NCI-H2081 treated with DMSO at 0.1 percent for 48 hours (cell line): ENCODE data around the gene CCL18.
"Not testable (repeated sequence)": the region's sequence is repeated elsewhere in the genome, so short reads cannot be mapped to it uniquely, and the experiment has no call there.

Experiments
- DNase-seq: peaks from one replicate; lab custom pipeline; 2025; lab: John Stamatoyannopoulos, UW

The CCL18 gene

DNA sequence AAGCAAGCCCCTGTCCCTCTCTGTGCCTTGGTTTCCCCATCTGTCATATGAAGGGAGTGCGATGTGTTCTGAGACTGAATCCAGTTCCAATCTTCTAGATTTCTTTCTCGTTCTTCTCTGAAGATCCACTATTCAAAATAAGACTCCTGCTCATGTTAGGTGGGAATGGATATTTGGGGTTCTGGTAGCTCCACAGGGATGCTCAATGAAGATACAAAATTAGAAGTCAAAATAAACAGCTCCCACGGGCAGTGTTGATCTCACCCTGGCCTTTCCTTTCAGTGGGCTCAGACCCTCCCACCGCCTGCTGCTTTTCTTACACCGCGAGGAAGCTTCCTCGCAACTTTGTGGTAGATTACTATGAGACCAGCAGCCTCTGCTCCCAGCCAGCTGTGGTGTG lies 40.2 kb downstream of the CCL18 start:
- not testable (repeated sequence) for DNase-seq

DNA sequence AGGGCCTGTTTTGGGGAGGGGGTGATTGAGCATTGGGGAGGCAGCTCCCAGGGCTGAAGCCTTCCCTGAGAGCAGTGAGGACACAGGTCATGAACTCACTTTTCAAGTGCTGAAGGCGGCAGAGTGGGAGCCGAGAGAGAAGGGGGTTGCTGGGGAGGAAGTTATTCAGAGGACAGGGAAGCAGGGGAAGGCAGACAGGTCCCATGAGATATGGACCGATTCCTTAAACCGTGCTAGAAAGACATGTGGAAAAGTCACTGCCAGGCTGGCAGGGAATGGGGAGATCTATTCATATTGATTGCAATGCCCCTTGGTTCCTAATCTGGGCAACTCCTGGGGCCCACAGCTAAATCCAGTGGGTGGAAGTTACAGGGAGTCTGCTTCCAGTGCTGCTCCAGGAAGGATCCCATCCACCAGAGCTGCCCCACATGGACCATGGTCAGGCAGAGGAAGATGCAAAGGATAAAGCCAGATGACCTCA lies 40.7 kb downstream of the CCL18 start:
- no peak for DNase-seq

DNA sequence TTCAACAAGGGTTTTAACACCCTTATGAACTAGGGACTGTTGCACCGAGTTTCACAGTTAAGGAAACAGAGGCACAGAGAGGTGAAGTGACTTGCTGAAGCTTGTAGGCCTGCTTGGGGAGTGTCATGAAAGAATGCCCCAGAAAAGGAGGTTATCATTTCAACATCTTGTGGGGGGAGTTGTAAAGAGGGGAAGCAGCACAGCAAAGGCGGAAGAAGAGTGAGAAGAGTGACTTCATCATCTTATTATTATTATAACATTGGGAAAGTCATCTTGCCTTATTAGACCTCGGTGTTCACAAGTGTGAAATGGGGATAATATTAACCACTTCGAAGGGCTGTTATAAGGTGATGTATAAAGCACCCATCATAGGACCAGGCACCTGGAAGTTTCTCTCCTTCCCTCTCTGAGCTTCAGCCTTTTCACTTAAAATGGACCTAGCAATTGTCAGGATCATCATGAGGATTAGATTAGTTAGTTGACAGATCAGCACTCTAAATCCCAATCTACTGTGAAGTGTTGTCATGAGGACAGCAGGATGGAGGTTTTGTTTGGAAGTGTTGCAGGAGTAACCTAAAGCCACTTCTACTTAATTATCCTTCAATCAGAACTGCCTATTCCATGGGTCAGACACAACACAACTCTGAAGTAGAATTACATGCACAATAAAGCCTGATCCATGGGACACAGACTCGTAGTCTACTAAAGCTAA lies 41.9 kb downstream of the CCL18 start:
- DNase-seq = no peak

DNA sequence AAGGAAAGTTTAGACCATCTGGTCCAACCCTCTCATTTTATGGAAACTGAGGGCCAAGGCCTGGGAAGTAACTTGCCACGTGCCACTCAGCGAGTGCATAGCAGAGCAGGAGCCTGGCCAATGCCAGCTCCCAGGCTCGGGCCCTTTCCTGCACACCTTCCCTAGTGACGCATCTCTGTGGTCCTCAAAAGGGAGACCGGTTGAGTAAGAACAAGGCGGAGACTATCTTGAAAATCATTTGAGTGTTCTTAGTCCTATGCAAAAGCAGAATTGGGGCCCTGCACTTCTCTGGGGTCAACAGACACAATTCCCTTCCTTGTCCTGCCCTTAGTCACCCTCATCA lies 42.4 kb downstream of the CCL18 start:
- DNase-seq = no peak

DNA sequence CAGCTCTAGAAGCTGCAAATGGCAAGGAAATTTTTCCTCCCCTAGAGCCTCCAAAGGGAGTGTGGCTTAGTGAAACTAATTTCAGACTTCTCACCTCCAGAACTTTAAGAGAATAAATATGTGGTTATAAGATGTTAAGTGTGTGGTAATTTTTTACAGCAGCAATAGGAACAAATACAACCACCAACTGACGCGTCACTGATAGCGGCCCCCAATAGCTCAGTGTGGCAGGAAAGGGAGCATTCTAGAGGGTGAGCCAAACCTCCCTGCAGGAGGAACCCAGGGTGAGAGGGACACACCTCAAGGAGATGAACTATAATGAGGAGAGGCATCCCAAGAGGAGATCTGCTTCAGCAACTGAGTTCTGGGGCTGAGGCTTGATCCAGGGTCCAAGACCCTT lies 43.6 kb downstream of the CCL18 start:
- no peak for DNase-seq

DNA sequence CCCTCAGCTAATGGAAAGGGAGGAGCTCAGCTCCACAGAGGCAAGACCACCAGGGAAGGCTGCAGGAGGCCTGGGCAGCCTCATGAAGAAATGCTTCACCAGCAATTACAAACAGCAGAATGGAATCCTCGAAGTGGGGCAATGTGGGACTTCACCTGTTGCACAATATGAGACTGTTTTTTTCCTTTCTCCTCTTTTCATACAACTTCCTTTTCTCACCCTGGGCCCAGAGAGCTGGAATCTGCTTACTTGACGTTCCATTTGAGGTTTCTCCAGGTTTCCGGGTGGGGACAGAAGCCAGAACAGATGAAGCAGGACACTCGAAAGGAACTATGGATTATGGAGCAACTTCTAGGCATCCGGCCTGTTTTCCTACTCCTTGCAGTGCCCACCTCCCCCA lies 44.2 kb downstream of the CCL18 start:
- DNase-seq = not testable (repeated sequence)

DNA sequence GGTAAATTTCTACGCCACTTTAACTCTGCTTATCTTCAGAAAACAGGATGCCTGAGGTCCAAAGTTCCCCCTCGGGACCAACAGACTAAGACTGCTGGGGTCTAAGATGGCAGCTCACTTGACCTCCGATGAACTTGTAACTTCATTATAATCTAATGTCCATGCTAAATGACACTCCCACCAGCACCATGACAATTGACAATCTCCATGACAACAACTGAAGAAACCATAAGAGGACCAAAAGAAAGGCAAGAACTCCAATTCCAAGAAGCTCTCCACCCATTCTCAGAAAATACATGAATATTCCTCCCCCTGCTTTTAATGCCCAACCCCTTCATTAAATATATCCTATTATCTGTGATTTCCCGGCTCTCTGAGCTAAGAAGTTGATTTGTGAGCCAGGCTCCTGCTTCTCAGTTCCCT lies 47.0 kb downstream of the CCL18 start:
- no peak for DNase-seq

DNA sequence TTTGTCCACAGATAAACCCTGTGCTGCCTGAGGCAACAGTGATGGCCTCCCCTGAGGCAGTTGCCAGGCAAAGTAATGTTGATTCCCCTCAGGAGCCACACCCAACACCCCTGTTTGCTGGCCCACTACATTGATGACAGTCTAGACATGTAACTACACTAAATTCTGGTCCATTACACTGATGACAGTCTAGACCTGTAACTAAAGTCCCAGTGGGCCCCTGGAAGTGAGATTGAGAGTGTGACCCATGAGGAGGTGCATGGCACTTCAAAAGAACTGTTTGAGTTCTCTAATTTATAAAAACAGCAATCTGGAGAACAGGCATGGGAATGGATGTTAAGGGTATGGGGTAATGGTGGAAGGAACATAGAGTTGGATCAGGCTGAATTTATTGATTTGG lies 48.5 kb downstream of the CCL18 start:
- DNase-seq = no peak

DNA sequence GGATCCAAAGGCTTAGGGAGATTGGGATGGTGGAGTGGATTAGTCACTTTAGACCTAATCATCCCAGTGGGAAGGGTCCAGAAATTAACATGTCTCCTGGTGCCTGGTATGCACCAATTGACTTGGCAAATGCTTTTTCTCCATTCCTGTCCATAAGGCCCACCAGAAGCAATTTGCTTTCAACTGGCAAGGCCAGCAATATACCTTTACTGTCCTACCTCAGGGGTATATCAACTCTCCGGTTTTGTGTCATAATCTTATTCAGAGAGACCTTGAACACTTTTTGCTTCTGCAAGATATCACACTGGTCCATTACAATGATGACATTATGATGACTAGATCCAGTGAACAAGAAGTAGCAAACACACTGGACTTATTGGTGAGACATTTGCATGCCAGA lies 49.1 kb downstream of the CCL18 start:
- DNase-seq = not testable (repeated sequence)

DNA sequence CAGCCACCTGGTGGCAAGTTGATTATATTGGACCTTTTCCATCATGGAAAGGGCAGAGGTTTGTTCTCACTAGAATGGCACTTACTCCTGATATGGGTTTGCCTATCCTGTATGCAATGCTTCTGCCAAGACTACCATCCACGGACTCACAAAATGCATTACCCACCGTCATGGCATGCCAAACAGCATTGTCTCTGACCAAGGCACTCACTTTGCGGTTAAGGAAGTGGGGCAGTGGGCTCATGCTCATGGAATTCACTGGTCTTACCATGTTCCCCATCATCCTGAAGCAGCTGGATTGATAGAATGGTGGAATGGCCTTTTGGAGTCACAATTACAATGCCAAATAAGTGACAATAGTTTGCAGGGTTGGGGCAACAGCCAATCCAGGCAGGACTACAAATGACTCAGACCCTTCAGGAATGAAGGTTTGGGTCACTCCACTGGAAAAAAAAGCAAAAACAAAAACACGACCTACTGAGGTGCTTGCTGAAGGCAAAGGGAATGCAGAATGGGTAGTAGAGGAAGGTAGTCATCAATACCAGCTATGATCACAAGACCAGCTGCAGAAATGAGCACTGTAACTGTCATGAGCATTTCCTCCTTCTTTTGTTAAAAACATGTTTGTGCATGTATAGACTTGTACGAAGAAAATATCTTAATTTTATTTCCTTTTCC lies 51.0 kb downstream of the CCL18 start:
- DNase-seq = not testable (repeated sequence)

DNA sequence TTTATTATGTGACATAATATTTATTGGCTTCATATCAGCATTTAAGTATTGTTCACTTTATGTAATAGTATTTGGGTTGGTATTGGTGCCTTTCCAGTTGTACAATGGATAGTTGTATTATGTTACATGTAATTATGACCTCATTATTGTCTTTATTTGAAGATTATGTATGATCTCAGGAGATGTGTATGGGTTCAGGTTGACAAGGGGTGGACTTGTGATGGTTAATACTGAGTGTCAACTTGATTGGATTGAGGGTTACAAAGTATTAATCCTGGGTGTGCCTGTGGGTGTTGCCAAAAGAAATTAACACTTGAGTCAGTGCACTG lies 51.5 kb downstream of the CCL18 start:
- DNase-seq = not testable (repeated sequence)

DNA sequence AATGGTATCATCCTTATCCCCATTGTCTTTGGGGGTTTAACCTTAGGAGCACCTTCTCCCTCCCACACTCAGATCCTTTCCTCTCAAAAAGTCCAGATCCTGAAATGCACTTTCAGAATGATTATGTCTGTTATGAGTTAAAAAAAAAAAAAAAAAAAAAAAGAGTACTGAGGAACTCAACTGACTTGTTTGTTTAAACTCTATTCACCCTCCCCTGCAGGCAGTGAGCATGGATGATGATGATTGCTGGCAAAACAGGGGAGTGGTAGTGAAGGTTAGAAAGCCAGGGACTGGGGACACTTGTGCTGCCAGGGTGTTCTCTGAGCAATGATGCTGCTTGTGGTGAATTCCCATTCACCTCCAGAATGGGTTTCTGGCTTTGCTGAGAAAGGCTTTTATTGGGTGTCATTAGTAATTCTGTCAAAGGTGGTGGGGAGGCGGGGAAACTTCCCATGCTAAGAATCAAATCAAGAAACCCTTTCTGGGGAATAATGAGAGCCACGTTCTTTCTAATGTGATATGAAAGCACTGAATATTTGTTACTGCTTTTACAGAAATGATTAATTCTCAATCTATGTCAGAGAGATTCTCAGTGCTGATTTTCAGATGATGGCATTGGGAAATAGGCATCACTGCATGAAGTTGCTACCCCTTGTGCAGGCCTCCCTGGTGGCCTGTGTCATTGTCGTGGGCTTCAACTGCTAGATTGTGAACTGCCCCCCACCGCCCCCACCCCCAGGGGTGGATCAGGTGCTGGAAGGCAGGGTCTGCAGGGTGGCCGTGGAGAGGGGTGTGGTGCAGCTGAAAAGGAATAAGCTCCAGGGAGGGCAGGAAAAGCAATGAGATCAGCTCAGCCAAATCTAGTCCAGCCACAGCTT lies 53.7 kb downstream of the CCL18 start:
- no peak for DNase-seq

DNA sequence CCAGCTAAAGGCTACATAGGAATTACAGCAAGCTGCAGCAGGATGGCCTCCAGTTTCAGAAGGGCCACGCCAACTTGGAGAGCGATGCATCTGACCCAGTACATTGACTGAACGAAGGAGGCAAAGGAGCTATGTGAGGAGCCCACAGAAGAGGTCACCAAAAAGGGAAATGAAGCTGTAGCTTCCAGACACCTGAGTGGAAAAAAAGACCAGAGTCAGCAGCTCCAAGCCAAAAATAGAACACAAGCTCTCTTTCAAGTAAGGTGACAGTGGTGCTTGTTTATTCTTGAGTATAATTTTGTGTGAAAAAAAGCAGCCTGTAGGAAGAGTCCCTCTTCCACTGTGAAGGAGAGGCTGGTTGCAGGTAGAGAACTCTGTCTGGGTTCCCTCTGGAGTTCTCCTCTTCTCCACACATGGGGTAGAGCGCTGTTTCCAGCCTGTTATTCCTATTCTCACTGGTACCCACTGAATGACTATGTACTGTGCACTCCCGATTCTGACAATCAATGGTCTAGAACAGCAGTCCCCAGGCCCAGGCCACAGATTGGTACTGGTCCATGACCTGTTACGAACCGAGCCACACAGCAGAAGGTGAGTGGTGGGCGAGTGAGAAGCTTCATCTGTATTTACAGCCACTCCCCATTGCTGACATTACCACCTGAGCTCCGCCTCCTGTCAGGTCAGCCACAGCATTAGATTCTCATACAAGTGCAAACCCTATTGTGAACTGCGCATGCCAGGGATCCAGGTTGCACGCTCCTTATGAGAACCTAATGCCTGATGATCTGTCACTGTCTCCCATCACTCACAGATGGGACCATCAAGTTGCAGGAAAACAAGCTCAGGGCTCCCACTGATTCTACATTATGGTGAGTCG lies 54.6 kb downstream of the CCL18 start:
- DNase-seq = no peak

DNA sequence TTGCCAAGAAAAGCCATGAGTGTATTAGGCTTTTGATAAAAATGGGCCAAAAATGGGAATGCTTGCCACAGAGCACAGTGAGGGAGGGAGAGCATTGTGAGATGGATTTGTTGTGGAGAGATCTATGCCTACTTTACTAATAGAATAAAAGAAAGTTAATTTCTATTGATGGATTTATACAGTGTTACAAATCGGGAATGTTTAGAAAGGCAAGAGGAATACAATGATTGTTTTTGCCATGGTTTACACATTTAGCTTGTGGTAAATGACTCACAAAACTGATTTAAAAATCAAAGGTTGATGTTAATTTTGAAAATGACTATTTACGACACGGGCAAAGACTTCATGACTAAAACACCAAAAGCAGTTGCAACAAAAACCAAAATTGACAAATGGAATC lies 56.1 kb downstream of the CCL18 start:
- no peak for DNase-seq

DNA sequence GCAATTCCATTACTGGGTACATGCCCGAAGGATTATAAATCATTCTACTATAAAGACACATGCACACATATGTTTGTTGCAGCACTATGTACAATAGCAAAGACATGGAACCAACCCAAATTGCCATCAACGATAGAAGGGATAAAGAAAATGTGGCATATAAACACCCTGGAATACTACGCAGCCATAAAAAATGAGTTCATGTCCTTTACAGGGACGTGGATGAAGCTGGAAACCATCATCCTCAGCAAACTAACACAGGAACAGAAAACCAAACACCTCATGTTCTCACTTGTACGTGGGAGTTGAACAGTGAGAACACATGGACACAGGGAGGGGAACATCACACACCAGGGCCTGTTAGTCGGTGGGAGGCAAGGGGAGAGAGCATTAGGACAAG lies 57.0 kb downstream of the CCL18 start:
- not testable (repeated sequence) for DNase-seq
